SK-N-SH (cell line): ENCODE data around the gene CNTNAP2. TPM values are rescaled to one million over a fixed set of nuclear protein-coding genes. Genes with fewer than 3 reads are reported as not detected.

Experiments
- CTCF ChIA-PET: fragments of 300-600, 350-600 bp; formaldehyde crosslinking; extraction: SDS; loops from one replicate; lab custom pipeline; 2021; lab: Yijun Ruan, JAX
- POLR2A ChIA-PET: fragments of 350-600 bp; sonication (Branson Sonifier 250); formaldehyde crosslinking; extraction: SDS; loops from one replicate; lab custom pipeline; 2020; ENCODE audit warnings: antibody characterized with exemption, inconsistent platforms; lab: Yijun Ruan, JAX
- DNase-seq: peaks from one replicate; pipeline ENCODE4 v3.0.0; 2012
- H2AFZ ChIP-seq: fragments of 200-600 bp; sonication (generic); 2 replicates; pipeline ENCODE4 v1.8.1; 2016; ENCODE audit warnings: antibody characterized with exemption, mild to moderate bottlenecking, low read depth
- H3F3A ChIP-seq: fragments of 200-600 bp; sonication (generic); replicated peaks from 2 replicates; pipeline ENCODE3; 2016; ENCODE audit warnings: antibody characterized with exemption, mild to moderate bottlenecking; ENCODE audit not compliant: insufficient read depth
- H3K27ac ChIP-seq, 2 experiments: fragments of 200-500 bp in 1 of 2; fragments of 200-600 bp in 1 of 2; sonication (Bioruptor generic) in 1 of 2; sonication (generic), shearing (Covaris generic) in 1 of 2; 2 replicates each; pipeline versions ENCODE4 v1.5.1 to v1.6.1; 2014 to 2016; ENCODE audit warnings: low read depth in 2 of 2, inconsistent platforms in 1 of 2, low read length in 1 of 2, mild to moderate bottlenecking in 1 of 2, mixed read lengths in 1 of 2
- H3K27me3 ChIP-seq: fragments of 200-600 bp; sonication (generic), shearing (Covaris generic); 2 replicates; pipeline ENCODE4 v1.6.1; 2016; ENCODE audit warnings: mixed run types; ENCODE audit not compliant: insufficient read depth
- H3K36me3 ChIP-seq, 2 experiments: fragments of 200-500 bp in 1 of 2; fragments of 200-600 bp in 1 of 2; sonication (Bioruptor generic) in 1 of 2; sonication (generic) in 1 of 2; replicated peaks in 1 of 2; 2 replicates each; pipeline versions ENCODE3 to v1.5.1; 2014 to 2016; ENCODE audit warnings: low read length in 1 of 2, mild to moderate bottlenecking in 1 of 2; ENCODE audit not compliant: insufficient read depth in 2 of 2, control insufficient read depth in 1 of 2
- H3K4me1 ChIP-seq, 2 experiments: fragments of 200-500 bp in 1 of 2; fragments of 200-600 bp in 1 of 2; sonication (Bioruptor generic) in 1 of 2; sonication (generic), shearing (Covaris generic) in 1 of 2; 2 replicates each; pipeline versions ENCODE4 v1.5.1 to v1.6.1; 2014 to 2016; ENCODE audit warnings: low read depth in 1 of 2, low read length in 1 of 2, mixed run types in 1 of 2; ENCODE audit not compliant: insufficient read depth in 2 of 2, control insufficient read depth in 1 of 2
- H3K4me2 ChIP-seq: fragments of 200-600 bp; sonication (generic), shearing (Covaris generic); 2 replicates; pipeline ENCODE4 v1.6.1; 2017; ENCODE audit warnings: mixed run types
- H3K4me3 ChIP-seq, 2 experiments: fragments of 200-500 bp in 1 of 2; fragments of 200-600 bp in 1 of 2; sonication (Bioruptor generic) in 1 of 2; sonication (generic), shearing (Covaris generic) in 1 of 2; 2 replicates each; pipeline versions ENCODE4 v1.5.1 to v1.8.1; 2014 to 2016; ENCODE audit warnings: low read depth in 2 of 2, inconsistent platforms in 1 of 2, low read length in 1 of 2, mild to moderate bottlenecking in 1 of 2, mixed read lengths in 1 of 2, moderate library complexity in 1 of 2
- H3K79me2 ChIP-seq: fragments of 200-600 bp; sonication (generic); 2 replicates; pipeline ENCODE4 v1.8.1; 2017; ENCODE audit warnings: mild to moderate bottlenecking; ENCODE audit not compliant: insufficient read depth
- H3K9ac ChIP-seq: fragments of 200-600 bp; sonication (generic); 2 replicates; pipeline ENCODE4 v1.6.1; 2017; ENCODE audit warnings: mixed run types
- H3K9me2 ChIP-seq: fragments of 200-600 bp; sonication (generic); 2 replicates; pipeline ENCODE4 v1.6.1; 2017; ENCODE audit warnings: mixed run types
- H3K9me3 ChIP-seq: fragments of 200-600 bp; sonication (generic); 2 replicates; pipeline ENCODE4 v1.6.1; 2017; ENCODE audit warnings: mixed run types, mild to moderate bottlenecking, moderate library complexity
- H4K20me1 ChIP-seq: fragments of 200-600 bp; sonication (generic); 2 replicates; pipeline ENCODE4 v1.6.1; 2017; ENCODE audit warnings: mild to moderate bottlenecking, mixed run types; ENCODE audit not compliant: insufficient read depth
- CHD2 ChIP-seq: fragments of 150-350 bp; IDR thresholded peaks from 2 replicates; pipeline ENCODE4 v1.6.1; 2018; ENCODE audit warnings: low read length; ENCODE audit not compliant: partially characterized antibody
- ELF1 ChIP-seq: IDR thresholded peaks from 2 replicates; pipeline ENCODE4 v1.4.0; 2012
- EP300 ChIP-seq, 2 experiments: IDR thresholded peaks; 2 replicates each; pipeline versions ENCODE4 v1.4.0 to v1.6.1; 2012; ENCODE audit warnings: borderline replicate concordance in 1 of 2, low read depth in 1 of 2, low read length in 1 of 2
- MXI1 ChIP-seq: IDR thresholded peaks from 2 replicates; pipeline ENCODE4 v1.6.1; 2012; ENCODE audit warnings: mild to moderate bottlenecking, low read depth, low read length, improper control_type of control experiment
- NRF1 ChIP-seq: IDR thresholded peaks from 2 replicates; pipeline ENCODE4 v1.6.1; 2012; ENCODE audit warnings: low read depth, mild to moderate bottlenecking, low read length
- RAD21 ChIP-seq: IDR thresholded peaks from 2 replicates; pipeline ENCODE4 v1.6.1; 2012; ENCODE audit warnings: mild to moderate bottlenecking, low read length
- RCOR1 ChIP-seq: fragments of 150-350 bp; IDR thresholded peaks from 2 replicates; pipeline ENCODE4 v1.6.1; 2017; ENCODE audit warnings: antibody characterized with exemption, low read length
- TAF1 ChIP-seq: IDR thresholded peaks from 2 replicates; pipeline ENCODE4 v1.6.1; 2012; ENCODE audit warnings: low read depth, mild to moderate bottlenecking, low read length, moderate library complexity, borderline replicate concordance
- TCF12 ChIP-seq: IDR thresholded peaks from 2 replicates; pipeline ENCODE4 v1.4.0; 2012
- YY1 ChIP-seq: IDR thresholded peaks from 2 replicates; pipeline ENCODE4 v1.4.0; 2012; ENCODE audit warnings: low read depth, mild to moderate bottlenecking
- WGBS: methylation state at CpG from one replicate; pipeline ENCODE4 v1.1.6; 2017; ENCODE audit warnings: low lambda C conversion rate; 5-methylcytosine and 5-hydroxymethylcytosine counted together
- polyA plus RNA-seq, 3 experiments: library from polyadenylated mRNA; depleted of rRNA; stranded (reverse); fragments of >200 nt; gene quantifications; 2 replicates each; pipeline ENCODE4 v1.2.3, GENCODE V29; 2012
- TF ChIP-seq, protein P1 (sequence below): fragments of 150-350 bp; IDR thresholded peaks from 2 replicates; pipeline ENCODE4 v1.6.1; 2016; ENCODE audit warnings: mild to moderate bottlenecking, low read depth, low read length
- TF ChIP-seq, protein P2 (sequence below): fragments of 200-600 bp; sonication (generic); IDR thresholded peaks from 2 replicates; pipeline ENCODE4 v1.6.1; 2017; ENCODE audit warnings: antibody characterized with exemption, mild to moderate bottlenecking, moderate library complexity
- TF ChIP-seq, protein P3 (sequence below): IDR thresholded peaks from 2 replicates; pipeline ENCODE4 v1.6.1; 2012; ENCODE audit warnings: mild to moderate bottlenecking, low read depth, low read length, moderate library complexity
- TF ChIP-seq, protein P4 (sequence below): IDR thresholded peaks from 2 replicates; pipeline ENCODE4 v1.4.0; 2012; ENCODE audit warnings: low read depth, borderline replicate concordance

CNTNAP2 gene
- polyA plus RNA-seq, 1 of the 3 experiments (the other 2 are of a cell fraction) = 3.4 TPM

DNA sequence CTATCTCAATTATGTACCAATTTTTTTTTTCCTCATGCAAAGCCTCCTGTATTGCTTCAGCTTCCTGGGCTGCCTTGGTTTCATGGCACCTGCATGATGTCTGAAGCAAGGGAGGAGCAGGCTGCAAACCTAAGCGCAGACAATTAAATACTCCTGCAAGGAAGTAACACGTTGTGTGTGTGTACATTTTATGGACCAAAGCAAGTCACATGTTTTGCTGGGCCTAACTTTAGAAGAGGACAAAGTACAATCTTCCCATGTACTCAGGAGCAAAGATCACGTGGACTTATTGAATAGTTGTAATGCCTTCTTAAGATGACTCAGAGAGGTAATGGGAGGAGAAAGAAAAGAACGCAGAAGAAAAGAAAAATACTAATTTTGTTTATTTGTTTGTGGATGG, 1530.0 kb downstream of the CNTNAP2 start:
- no peak overlapping the region for H3K9ac ChIP-seq
- POLR2A ChIA-PET = no interaction called here
- H3K9me2 ChIP-seq = no peaks in the 10 kb centered on the region
- H3K79me2 ChIP-seq = no peaks in the 10 kb centered on the region
- H3K9me3 ChIP-seq = no peaks in the 10 kb centered on the region
- TF ChIP-seq EP300 (IDR thresholded peaks at IDR 0.05; ENCODE audit: borderline replicate concordance in 1 of 2, low read depth in 1 of 2, low read length in 1 of 2) (no peak), TAF1 (no peak), NRF1 (no peak), RCOR1 (no peak), CHD2 (no peak), YY1 (no peak), MXI1 (no peak), TCF12 (no peak), ELF1 (no peak), RAD21 (no peak)
- TF ChIP-seq, protein P1, sequence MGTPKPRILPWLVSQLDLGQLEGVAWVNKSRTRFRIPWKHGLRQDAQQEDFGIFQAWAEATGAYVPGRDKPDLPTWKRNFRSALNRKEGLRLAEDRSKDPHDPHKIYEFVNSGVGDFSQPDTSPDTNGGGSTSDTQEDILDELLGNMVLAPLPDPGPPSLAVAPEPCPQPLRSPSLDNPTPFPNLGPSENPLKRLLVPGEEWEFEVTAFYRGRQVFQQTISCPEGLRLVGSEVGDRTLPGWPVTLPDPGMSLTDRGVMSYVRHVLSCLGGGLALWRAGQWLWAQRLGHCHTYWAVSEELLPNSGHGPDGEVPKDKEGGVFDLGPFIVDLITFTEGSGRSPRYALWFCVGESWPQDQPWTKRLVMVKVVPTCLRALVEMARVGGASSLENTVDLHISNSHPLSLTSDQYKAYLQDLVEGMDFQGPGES = no peak
- TF ChIP-seq, protein P2, sequence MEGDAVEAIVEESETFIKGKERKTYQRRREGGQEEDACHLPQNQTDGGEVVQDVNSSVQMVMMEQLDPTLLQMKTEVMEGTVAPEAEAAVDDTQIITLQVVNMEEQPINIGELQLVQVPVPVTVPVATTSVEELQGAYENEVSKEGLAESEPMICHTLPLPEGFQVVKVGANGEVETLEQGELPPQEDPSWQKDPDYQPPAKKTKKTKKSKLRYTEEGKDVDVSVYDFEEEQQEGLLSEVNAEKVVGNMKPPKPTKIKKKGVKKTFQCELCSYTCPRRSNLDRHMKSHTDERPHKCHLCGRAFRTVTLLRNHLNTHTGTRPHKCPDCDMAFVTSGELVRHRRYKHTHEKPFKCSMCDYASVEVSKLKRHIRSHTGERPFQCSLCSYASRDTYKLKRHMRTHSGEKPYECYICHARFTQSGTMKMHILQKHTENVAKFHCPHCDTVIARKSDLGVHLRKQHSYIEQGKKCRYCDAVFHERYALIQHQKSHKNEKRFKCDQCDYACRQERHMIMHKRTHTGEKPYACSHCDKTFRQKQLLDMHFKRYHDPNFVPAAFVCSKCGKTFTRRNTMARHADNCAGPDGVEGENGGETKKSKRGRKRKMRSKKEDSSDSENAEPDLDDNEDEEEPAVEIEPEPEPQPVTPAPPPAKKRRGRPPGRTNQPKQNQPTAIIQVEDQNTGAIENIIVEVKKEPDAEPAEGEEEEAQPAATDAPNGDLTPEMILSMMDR = no peak
- TF ChIP-seq, protein P3, sequence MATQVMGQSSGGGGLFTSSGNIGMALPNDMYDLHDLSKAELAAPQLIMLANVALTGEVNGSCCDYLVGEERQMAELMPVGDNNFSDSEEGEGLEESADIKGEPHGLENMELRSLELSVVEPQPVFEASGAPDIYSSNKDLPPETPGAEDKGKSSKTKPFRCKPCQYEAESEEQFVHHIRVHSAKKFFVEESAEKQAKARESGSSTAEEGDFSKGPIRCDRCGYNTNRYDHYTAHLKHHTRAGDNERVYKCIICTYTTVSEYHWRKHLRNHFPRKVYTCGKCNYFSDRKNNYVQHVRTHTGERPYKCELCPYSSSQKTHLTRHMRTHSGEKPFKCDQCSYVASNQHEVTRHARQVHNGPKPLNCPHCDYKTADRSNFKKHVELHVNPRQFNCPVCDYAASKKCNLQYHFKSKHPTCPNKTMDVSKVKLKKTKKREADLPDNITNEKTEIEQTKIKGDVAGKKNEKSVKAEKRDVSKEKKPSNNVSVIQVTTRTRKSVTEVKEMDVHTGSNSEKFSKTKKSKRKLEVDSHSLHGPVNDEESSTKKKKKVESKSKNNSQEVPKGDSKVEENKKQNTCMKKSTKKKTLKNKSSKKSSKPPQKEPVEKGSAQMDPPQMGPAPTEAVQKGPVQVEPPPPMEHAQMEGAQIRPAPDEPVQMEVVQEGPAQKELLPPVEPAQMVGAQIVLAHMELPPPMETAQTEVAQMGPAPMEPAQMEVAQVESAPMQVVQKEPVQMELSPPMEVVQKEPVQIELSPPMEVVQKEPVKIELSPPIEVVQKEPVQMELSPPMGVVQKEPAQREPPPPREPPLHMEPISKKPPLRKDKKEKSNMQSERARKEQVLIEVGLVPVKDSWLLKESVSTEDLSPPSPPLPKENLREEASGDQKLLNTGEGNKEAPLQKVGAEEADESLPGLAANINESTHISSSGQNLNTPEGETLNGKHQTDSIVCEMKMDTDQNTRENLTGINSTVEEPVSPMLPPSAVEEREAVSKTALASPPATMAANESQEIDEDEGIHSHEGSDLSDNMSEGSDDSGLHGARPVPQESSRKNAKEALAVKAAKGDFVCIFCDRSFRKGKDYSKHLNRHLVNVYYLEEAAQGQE = no peak
- TF ChIP-seq, protein P4, sequence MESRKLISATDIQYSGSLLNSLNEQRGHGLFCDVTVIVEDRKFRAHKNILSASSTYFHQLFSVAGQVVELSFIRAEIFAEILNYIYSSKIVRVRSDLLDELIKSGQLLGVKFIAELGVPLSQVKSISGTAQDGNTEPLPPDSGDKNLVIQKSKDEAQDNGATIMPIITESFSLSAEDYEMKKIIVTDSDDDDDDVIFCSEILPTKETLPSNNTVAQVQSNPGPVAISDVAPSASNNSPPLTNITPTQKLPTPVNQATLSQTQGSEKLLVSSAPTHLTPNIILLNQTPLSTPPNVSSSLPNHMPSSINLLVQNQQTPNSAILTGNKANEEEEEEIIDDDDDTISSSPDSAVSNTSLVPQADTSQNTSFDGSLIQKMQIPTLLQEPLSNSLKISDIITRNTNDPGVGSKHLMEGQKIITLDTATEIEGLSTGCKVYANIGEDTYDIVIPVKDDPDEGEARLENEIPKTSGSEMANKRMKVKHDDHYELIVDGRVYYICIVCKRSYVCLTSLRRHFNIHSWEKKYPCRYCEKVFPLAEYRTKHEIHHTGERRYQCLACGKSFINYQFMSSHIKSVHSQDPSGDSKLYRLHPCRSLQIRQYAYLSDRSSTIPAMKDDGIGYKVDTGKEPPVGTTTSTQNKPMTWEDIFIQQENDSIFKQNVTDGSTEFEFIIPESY = no peak
- TF ChIP-seq, all 33 proteins: peak for 0
- H3F3A ChIP-seq = peaks cover 4% of the 10 kb centered on the region
- H3K4me2 ChIP-seq = no peak overlapping the region
- H2AFZ ChIP-seq = no peak overlapping the region
- no peaks in the 10 kb centered on the region for H3K27me3 ChIP-seq
- 80% methylated on average over 4 of the region's 4 CpGs for WGBS
- no peak overlapping the region for H3K27ac ChIP-seq
- H3K4me1 ChIP-seq = no peaks in the 10 kb centered on the region
- DNase-seq = no peak
- no peak overlapping the region for H3K4me3 ChIP-seq
- H4K20me1 ChIP-seq = no peaks in the 10 kb centered on the region
- CTCF ChIA-PET = no interaction called here
- H3K36me3 ChIP-seq = no peaks in the 10 kb centered on the region
